T-helper 2 cell treated with Interferon-gamma antibody and Interleukin-4, amounts not matched to agents 100 ng/mL and 5 ng/mL, for 36 hours (primary cell): ENCODE results near the gene DNAJB12. TPM values are rescaled to one million over a fixed set of nuclear protein-coding genes. Genes with fewer than 3 reads are reported as not detected.

ENCODE experiments used
- intact Hi-C: fragments of 100-400 bp; cut with micrococcal nuclease; formaldehyde crosslinking; loops from one replicate; pipeline ENCODE4 v1.15.1; 2023
- total RNA-seq: library from RNA; stranded (reverse); gene quantifications from 2 replicates; pipeline ENCODE4 v1.2.3, GENCODE V29; 2022

Gene DNAJB12
- total RNA-seq, 1 donor from 2014 or later: 37.0 TPM

GRCh38 chr10:72297805-72298591 lies 56.7 kb downstream of the DNAJB12 start:
- intact Hi-C loops: loop anchor here (1.0 kb wide), 6 partner anchors 22 to 50 kb away; no protein-coding TSS in a partner anchor

GRCh38 chr10:72297281-72297804 lies 57.4 kb downstream of the DNAJB12 start:
- intact Hi-C loops: loop anchor here (1.0 kb wide), 6 partner anchors 23 to 49 kb away; no protein-coding TSS in a partner anchor

GRCh38 chr10:72296829-72297280 lies 57.9 kb downstream of the DNAJB12 start:
- intact Hi-C loops: loop anchor here (1.0 kb wide), 6 partner anchors 23 to 49 kb away; no protein-coding TSS in a partner anchor

GRCh38 chr10:72295330-72295910 lies 59.3 kb downstream of the DNAJB12 start:
- intact Hi-C loops: no loop called here

GRCh38 chr10:72292223-72292691 lies 62.5 kb downstream of the DNAJB12 start:
- intact Hi-C loops: no loop called here

- intact Hi-C loops: no loop called here
Measured at GRCh38 chr10:72291019-72291532, 63.6 kb downstream of the DNAJB12 start.

GRCh38 chr10:72285972-72286521 lies 68.7 kb downstream of the DNAJB12 start:
- intact Hi-C loops: loop anchor here (1.0 kb wide), 1 partner anchor 13 kb away; the partner anchor contains the start of gene DDIT4

- intact Hi-C loops: no loop called here
Measured at GRCh38 chr10:72283131-72283530, 71.6 kb downstream of the DNAJB12 start.

Other genes with a start within 250 kb of the DNAJB12 start
- 78.7 and 82.1 TPM in 2 replicates for gene ANAPC16, start 138.9 kb downstream of the DNAJB12 start, total RNA-seq
- 24.3 and 26.1 TPM in 2 replicates for gene ASCC1, start 138.6 kb downstream of the DNAJB12 start, total RNA-seq
- gene DDIT4, start 81.0 kb downstream of the DNAJB12 start, total RNA-seq: 154 and 155 TPM in 2 replicates